SK-N-SH (cell line): Measurements from ENCODE around the gene FOXK2. TPM values are rescaled to one million over a fixed set of nuclear protein-coding genes. Genes with fewer than 3 reads are reported as not detected.

ENCODE experiments used
- CTCF ChIA-PET: fragments of 300-600, 350-600 bp; formaldehyde crosslinking; extraction: SDS; loops from one replicate; lab custom pipeline; 2021; lab: Yijun Ruan, JAX
- POLR2A ChIA-PET: fragments of 350-600 bp; sonication (Branson Sonifier 250); formaldehyde crosslinking; extraction: SDS; loops from one replicate; lab custom pipeline; 2020; ENCODE audit warnings: antibody characterized with exemption, inconsistent platforms; lab: Yijun Ruan, JAX
- DNase-seq: peaks from one replicate; pipeline ENCODE4 v3.0.0; 2012
- H2AFZ ChIP-seq: fragments of 200-600 bp; sonication (generic); 2 replicates; pipeline ENCODE4 v1.8.1; 2016; ENCODE audit warnings: antibody characterized with exemption, mild to moderate bottlenecking, low read depth
- H3F3A ChIP-seq: fragments of 200-600 bp; sonication (generic); replicated peaks from 2 replicates; pipeline ENCODE3; 2016; ENCODE audit warnings: antibody characterized with exemption, mild to moderate bottlenecking; ENCODE audit not compliant: insufficient read depth
- H3K27ac ChIP-seq, 2 experiments: fragments of 200-500 bp in 1 of 2; fragments of 200-600 bp in 1 of 2; sonication (Bioruptor generic) in 1 of 2; sonication (generic), shearing (Covaris generic) in 1 of 2; 2 replicates each; pipeline versions ENCODE4 v1.5.1 to v1.6.1; 2014 to 2016; ENCODE audit warnings: low read depth in 2 of 2, inconsistent platforms in 1 of 2, low read length in 1 of 2, mild to moderate bottlenecking in 1 of 2, mixed read lengths in 1 of 2
- H3K27me3 ChIP-seq: fragments of 200-600 bp; sonication (generic), shearing (Covaris generic); 2 replicates; pipeline ENCODE4 v1.6.1; 2016; ENCODE audit warnings: mixed run types; ENCODE audit not compliant: insufficient read depth
- H3K36me3 ChIP-seq, 2 experiments: fragments of 200-500 bp in 1 of 2; fragments of 200-600 bp in 1 of 2; sonication (Bioruptor generic) in 1 of 2; sonication (generic) in 1 of 2; replicated peaks in 1 of 2; 2 replicates each; pipeline versions ENCODE3 to v1.5.1; 2014 to 2016; ENCODE audit warnings: low read length in 1 of 2, mild to moderate bottlenecking in 1 of 2; ENCODE audit not compliant: insufficient read depth in 2 of 2, control insufficient read depth in 1 of 2
- H3K4me1 ChIP-seq, 2 experiments: fragments of 200-500 bp in 1 of 2; fragments of 200-600 bp in 1 of 2; sonication (Bioruptor generic) in 1 of 2; sonication (generic), shearing (Covaris generic) in 1 of 2; 2 replicates each; pipeline versions ENCODE4 v1.5.1 to v1.6.1; 2014 to 2016; ENCODE audit warnings: low read depth in 1 of 2, low read length in 1 of 2, mixed run types in 1 of 2; ENCODE audit not compliant: insufficient read depth in 2 of 2, control insufficient read depth in 1 of 2
- H3K4me2 ChIP-seq: fragments of 200-600 bp; sonication (generic), shearing (Covaris generic); 2 replicates; pipeline ENCODE4 v1.6.1; 2017; ENCODE audit warnings: mixed run types
- H3K4me3 ChIP-seq, 2 experiments: fragments of 200-500 bp in 1 of 2; fragments of 200-600 bp in 1 of 2; sonication (Bioruptor generic) in 1 of 2; sonication (generic), shearing (Covaris generic) in 1 of 2; 2 replicates each; pipeline versions ENCODE4 v1.5.1 to v1.8.1; 2014 to 2016; ENCODE audit warnings: low read depth in 2 of 2, inconsistent platforms in 1 of 2, low read length in 1 of 2, mild to moderate bottlenecking in 1 of 2, mixed read lengths in 1 of 2, moderate library complexity in 1 of 2
- H3K79me2 ChIP-seq: fragments of 200-600 bp; sonication (generic); 2 replicates; pipeline ENCODE4 v1.8.1; 2017; ENCODE audit warnings: mild to moderate bottlenecking; ENCODE audit not compliant: insufficient read depth
- H3K9ac ChIP-seq: fragments of 200-600 bp; sonication (generic); 2 replicates; pipeline ENCODE4 v1.6.1; 2017; ENCODE audit warnings: mixed run types
- H3K9me2 ChIP-seq: fragments of 200-600 bp; sonication (generic); 2 replicates; pipeline ENCODE4 v1.6.1; 2017; ENCODE audit warnings: mixed run types
- H3K9me3 ChIP-seq: fragments of 200-600 bp; sonication (generic); 2 replicates; pipeline ENCODE4 v1.6.1; 2017; ENCODE audit warnings: mixed run types, mild to moderate bottlenecking, moderate library complexity
- H4K20me1 ChIP-seq: fragments of 200-600 bp; sonication (generic); 2 replicates; pipeline ENCODE4 v1.6.1; 2017; ENCODE audit warnings: mild to moderate bottlenecking, mixed run types; ENCODE audit not compliant: insufficient read depth
- CHD2 ChIP-seq: fragments of 150-350 bp; IDR thresholded peaks from 2 replicates; pipeline ENCODE4 v1.6.1; 2018; ENCODE audit warnings: low read length; ENCODE audit not compliant: partially characterized antibody
- EP300 ChIP-seq, 2 experiments: IDR thresholded peaks; 2 replicates each; pipeline versions ENCODE4 v1.4.0 to v1.6.1; 2012; ENCODE audit warnings: borderline replicate concordance in 1 of 2, low read depth in 1 of 2, low read length in 1 of 2
- FOSL2 ChIP-seq: IDR thresholded peaks from 2 replicates; pipeline ENCODE4 v1.4.0; 2012; ENCODE audit warnings: low read depth, mild to moderate bottlenecking, moderate library complexity, borderline replicate concordance
- FOXM1 ChIP-seq: IDR thresholded peaks from 2 replicates; pipeline ENCODE4 v1.4.0; 2012; ENCODE audit warnings: low read depth, mild to moderate bottlenecking
- GABPA ChIP-seq: IDR thresholded peaks from 2 replicates; pipeline ENCODE4 v1.4.0; 2012; ENCODE audit warnings: low read depth, mild to moderate bottlenecking
- GATA2 ChIP-seq: sonication (generic); formaldehyde crosslinking; IDR thresholded peaks from 2 replicates; pipeline ENCODE4 v1.5.0; 2020; ENCODE audit warnings: mild to moderate bottlenecking, missing genetic modification reagents
- MEF2A ChIP-seq: IDR thresholded peaks from 2 replicates; pipeline ENCODE4 v1.4.0; 2012; ENCODE audit warnings: low read depth, borderline replicate concordance
- MXI1 ChIP-seq: IDR thresholded peaks from 2 replicates; pipeline ENCODE4 v1.6.1; 2012; ENCODE audit warnings: mild to moderate bottlenecking, low read depth, low read length, improper control_type of control experiment
- NFIC ChIP-seq: IDR thresholded peaks from 2 replicates; pipeline ENCODE4 v1.4.0; 2012; ENCODE audit warnings: borderline replicate concordance
- NRF1 ChIP-seq: IDR thresholded peaks from 2 replicates; pipeline ENCODE4 v1.6.1; 2012; ENCODE audit warnings: low read depth, mild to moderate bottlenecking, low read length
- REST ChIP-seq: IDR thresholded peaks from 2 replicates; pipeline ENCODE4 v1.6.1; 2012; ENCODE audit warnings: mild to moderate bottlenecking, low read depth, low read length, moderate library complexity
- RFX5 ChIP-seq: IDR thresholded peaks from 2 replicates; pipeline ENCODE4 v1.6.1; 2012; ENCODE audit warnings: mild to moderate bottlenecking, improper control_type of control experiment, low read length
- TAF1 ChIP-seq: IDR thresholded peaks from 2 replicates; pipeline ENCODE4 v1.6.1; 2012; ENCODE audit warnings: low read depth, mild to moderate bottlenecking, low read length, moderate library complexity, borderline replicate concordance
- TEAD4 ChIP-seq: IDR thresholded peaks from 2 replicates; pipeline ENCODE4 v1.4.0; 2012; ENCODE audit warnings: mild to moderate bottlenecking, borderline replicate concordance; ENCODE audit not compliant: insufficient read depth
- YY1 ChIP-seq: IDR thresholded peaks from 2 replicates; pipeline ENCODE4 v1.4.0; 2012; ENCODE audit warnings: low read depth, mild to moderate bottlenecking
- ZBTB33 ChIP-seq: IDR thresholded peaks from 2 replicates; pipeline ENCODE4 v1.4.0; 2012; ENCODE audit warnings: low read depth, borderline replicate concordance
- WGBS: methylation state at CpG from one replicate; pipeline ENCODE4 v1.1.6; 2017; ENCODE audit warnings: low lambda C conversion rate; 5-methylcytosine and 5-hydroxymethylcytosine counted together
- polyA plus RNA-seq, 3 experiments: library from polyadenylated mRNA; depleted of rRNA; stranded (reverse); fragments of >200 nt; gene quantifications; 2 replicates each; pipeline ENCODE4 v1.2.3, GENCODE V29; 2012
- TF ChIP-seq, protein P1 (sequence below): fragments of 200-600 bp; sonication (generic); IDR thresholded peaks from 2 replicates; pipeline ENCODE4 v1.6.1; 2017; ENCODE audit warnings: antibody characterized with exemption, mild to moderate bottlenecking, moderate library complexity
- TF ChIP-seq, protein P2 (sequence below): fragments of 150-350 bp; IDR thresholded peaks from 2 replicates; pipeline ENCODE4 v1.6.1; 2017; ENCODE audit warnings: antibody characterized with exemption, low read length, low read depth, borderline replicate concordance
- TF ChIP-seq, protein P3 (sequence below): IDR thresholded peaks from 2 replicates; pipeline ENCODE4; 2012
- TF ChIP-seq, protein P4 (sequence below): IDR thresholded peaks from 2 replicates; pipeline ENCODE4 v1.4.0; 2012; ENCODE audit warnings: low read depth, borderline replicate concordance

The FOXK2 gene
- polyA plus RNA-seq, 1 of the 3 experiments (the other 2 are of a cell fraction), result 36.4 TPM

DNA sequence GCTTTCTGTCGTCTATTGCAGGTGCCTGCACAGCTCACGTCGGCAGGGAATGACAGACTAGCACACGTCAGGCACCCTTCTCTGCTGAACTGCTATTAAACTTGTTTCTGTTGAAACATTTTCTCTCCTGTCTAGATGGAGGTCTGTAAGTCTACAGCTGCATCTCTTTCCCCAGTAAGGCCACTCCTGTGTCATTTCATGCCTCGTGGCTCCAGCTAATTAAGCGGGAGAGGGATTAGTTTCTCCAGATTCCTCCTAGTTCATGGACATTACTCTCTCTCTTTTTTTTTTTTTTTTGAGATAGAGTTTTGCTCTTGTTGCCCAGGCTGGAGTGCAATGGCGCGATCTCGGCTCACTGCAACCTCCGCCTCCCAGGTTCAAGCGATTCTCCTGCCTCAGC, 54.5 kb downstream of the FOXK2 start:
- Histone ChIP-seq H2AFZ (no peak overlapping the region), H3K4me3 (no peak overlapping the region), H4K20me1 (peaks cover 22% of the 10 kb centered on the region), H3K36me3 (peaks cover 48 to 55% of the 10 kb centered on the region in 2 experiments), H3K9me3 (no peaks in the 10 kb centered on the region), H3K4me1 (peaks cover 0 to 9% of the 10 kb centered on the region in 2 experiments; a peak in 1 of 4 replicates), H3K4me2 (no peak overlapping the region), H3K9me2 (no peaks in the 10 kb centered on the region), H3K79me2 (peaks cover 62% of the 10 kb centered on the region), H3F3A (peaks cover 6% of the 10 kb centered on the region), H3K27ac (no peak overlapping the region), H3K27me3 (no peaks in the 10 kb centered on the region), H3K9ac (no peak overlapping the region)
- WGBS, result 94% methylated on average over 11 of the region's 11 CpGs
- no peak for DNase-seq
- ChIA-PET POLR2A (no interaction called here), CTCF (interaction anchor here (1.3 to 1.7 kb wide), 2 partner anchors 19 to 42 kb away, joined by 3 read pairs; no protein-coding TSS in a partner anchor)
- no peak for TF ChIP-seq GATA2 (CRISPR knock-in tag)
- TF ChIP-seq, protein P1, sequence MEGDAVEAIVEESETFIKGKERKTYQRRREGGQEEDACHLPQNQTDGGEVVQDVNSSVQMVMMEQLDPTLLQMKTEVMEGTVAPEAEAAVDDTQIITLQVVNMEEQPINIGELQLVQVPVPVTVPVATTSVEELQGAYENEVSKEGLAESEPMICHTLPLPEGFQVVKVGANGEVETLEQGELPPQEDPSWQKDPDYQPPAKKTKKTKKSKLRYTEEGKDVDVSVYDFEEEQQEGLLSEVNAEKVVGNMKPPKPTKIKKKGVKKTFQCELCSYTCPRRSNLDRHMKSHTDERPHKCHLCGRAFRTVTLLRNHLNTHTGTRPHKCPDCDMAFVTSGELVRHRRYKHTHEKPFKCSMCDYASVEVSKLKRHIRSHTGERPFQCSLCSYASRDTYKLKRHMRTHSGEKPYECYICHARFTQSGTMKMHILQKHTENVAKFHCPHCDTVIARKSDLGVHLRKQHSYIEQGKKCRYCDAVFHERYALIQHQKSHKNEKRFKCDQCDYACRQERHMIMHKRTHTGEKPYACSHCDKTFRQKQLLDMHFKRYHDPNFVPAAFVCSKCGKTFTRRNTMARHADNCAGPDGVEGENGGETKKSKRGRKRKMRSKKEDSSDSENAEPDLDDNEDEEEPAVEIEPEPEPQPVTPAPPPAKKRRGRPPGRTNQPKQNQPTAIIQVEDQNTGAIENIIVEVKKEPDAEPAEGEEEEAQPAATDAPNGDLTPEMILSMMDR, result no peak
- no peak for TF ChIP-seq TAF1
- no peak for TF ChIP-seq FOXM1
- TF ChIP-seq, protein P2, sequence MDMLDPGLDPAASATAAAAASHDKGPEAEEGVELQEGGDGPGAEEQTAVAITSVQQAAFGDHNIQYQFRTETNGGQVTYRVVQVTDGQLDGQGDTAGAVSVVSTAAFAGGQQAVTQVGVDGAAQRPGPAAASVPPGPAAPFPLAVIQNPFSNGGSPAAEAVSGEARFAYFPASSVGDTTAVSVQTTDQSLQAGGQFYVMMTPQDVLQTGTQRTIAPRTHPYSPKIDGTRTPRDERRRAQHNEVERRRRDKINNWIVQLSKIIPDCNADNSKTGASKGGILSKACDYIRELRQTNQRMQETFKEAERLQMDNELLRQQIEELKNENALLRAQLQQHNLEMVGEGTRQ, result no peak
- TF ChIP-seq FOSL2, result no peak
- TF ChIP-seq CHD2, result no peak
- TF ChIP-seq GABPA, result no peak
- no peak for TF ChIP-seq YY1
- TF ChIP-seq TEAD4, result no peak
- TF ChIP-seq, protein P3, sequence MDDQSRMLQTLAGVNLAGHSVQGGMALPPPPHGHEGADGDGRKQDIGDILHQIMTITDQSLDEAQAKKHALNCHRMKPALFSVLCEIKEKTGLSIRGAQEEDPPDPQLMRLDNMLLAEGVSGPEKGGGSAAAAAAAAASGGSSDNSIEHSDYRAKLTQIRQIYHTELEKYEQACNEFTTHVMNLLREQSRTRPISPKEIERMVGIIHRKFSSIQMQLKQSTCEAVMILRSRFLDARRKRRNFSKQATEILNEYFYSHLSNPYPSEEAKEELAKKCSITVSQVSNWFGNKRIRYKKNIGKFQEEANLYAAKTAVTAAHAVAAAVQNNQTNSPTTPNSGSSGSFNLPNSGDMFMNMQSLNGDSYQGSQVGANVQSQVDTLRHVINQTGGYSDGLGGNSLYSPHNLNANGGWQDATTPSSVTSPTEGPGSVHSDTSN, result no peak
- no peak for TF ChIP-seq REST
- no peak for TF ChIP-seq RFX5
- no peak for TF ChIP-seq EP300 (IDR thresholded peaks at IDR 0.05; ENCODE audit: borderline replicate concordance in 1 of 2, low read depth in 1 of 2, low read length in 1 of 2)
- TF ChIP-seq, protein P4, sequence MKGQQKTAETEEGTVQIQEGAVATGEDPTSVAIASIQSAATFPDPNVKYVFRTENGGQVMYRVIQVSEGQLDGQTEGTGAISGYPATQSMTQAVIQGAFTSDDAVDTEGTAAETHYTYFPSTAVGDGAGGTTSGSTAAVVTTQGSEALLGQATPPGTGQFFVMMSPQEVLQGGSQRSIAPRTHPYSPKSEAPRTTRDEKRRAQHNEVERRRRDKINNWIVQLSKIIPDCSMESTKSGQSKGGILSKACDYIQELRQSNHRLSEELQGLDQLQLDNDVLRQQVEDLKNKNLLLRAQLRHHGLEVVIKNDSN, result no peak
- TF ChIP-seq NFIC, result no peak
- TF ChIP-seq ZBTB33, result no peak
- TF ChIP-seq NRF1, result no peak
- TF ChIP-seq MEF2A, result no peak
- TF ChIP-seq MXI1, result no peak
